HepG2 (cell line): ENCODE data around the gene VAC14. TPM values are rescaled to one million over a fixed set of nuclear protein-coding genes. Genes with fewer than 3 reads are reported as not detected.
A peak's percentile ranks its signal among the peaks of the same experiment; 100 is the strongest.

Experiments used
- BRF2 ChIP-seq: sonication (generic); formaldehyde crosslinking; IDR thresholded peaks from 2 replicates; pipeline ENCODE4 v1.8.1; 2022; ENCODE audit warnings: mild to moderate bottlenecking, missing genetic modification reagents
- CENPT ChIP-seq: sonication (generic); formaldehyde crosslinking; IDR thresholded peaks from 2 replicates; pipeline ENCODE4 v1.8.0; 2022; ENCODE audit warnings: low read depth, mild to moderate bottlenecking, moderate library complexity, missing genetic modification reagents
- CSRNP2 ChIP-seq: sonication (generic); formaldehyde crosslinking; conservative IDR thresholded peaks from 2 replicates; pipeline ENCODE4 v1.8.0; 2022; ENCODE audit warnings: low read depth, missing genetic modification reagents
- DMAP1 ChIP-seq: IDR thresholded peaks from 2 replicates; pipeline ENCODE4 v1.6.1; 2016
- EP300 ChIP-seq, 3 experiments: sonication (generic) in 1 of 3; formaldehyde crosslinking in 1 of 3; IDR thresholded peaks; 2 replicates each; pipeline versions ENCODE4 v1.5.1 to v1.6.1; 2011 to 2020; ENCODE audit warnings: low read depth in 2 of 3, low read length in 2 of 3, borderline replicate concordance in 1 of 3, improper control_type of control experiment in 1 of 3, mild to moderate bottlenecking in 1 of 3, missing genetic modification reagents in 1 of 3, moderate library complexity in 1 of 3
- MBNL3 ChIP-seq: fragments of 250-450 bp; sonication (Bioruptor Pico); conservative IDR thresholded peaks from 2 replicates; pipeline ENCODE4 v1.8.0; 2022; ENCODE audit warnings: mild to moderate bottlenecking, inconsistent platforms
- MTA3 ChIP-seq: sonication (generic); formaldehyde crosslinking; IDR thresholded peaks from 2 replicates; pipeline ENCODE4 v1.4.0; 2020; ENCODE audit warnings: missing genetic modification reagents
- MYPOP ChIP-seq: sonication (generic); formaldehyde crosslinking; IDR thresholded peaks from 2 replicates; pipeline ENCODE4 v1.8.1; 2023; ENCODE audit warnings: mild to moderate bottlenecking, moderate library complexity, missing genetic modification reagents
- PRDM10 ChIP-seq: sonication (generic); formaldehyde crosslinking; IDR thresholded peaks from 2 replicates; pipeline ENCODE4 v1.4.0; 2020; ENCODE audit warnings: low read depth, missing genetic modification reagents
- RFXAP ChIP-seq: sonication (generic); formaldehyde crosslinking; IDR thresholded peaks from 2 replicates; pipeline ENCODE4 v1.4.0; 2020; ENCODE audit warnings: missing genetic modification reagents, borderline replicate concordance
- STAG1 ChIP-seq: sonication (generic); formaldehyde crosslinking; IDR thresholded peaks from 2 replicates; pipeline ENCODE4 v1.4.0; 2020; ENCODE audit warnings: missing genetic modification reagents
- ZBTB1 ChIP-seq: sonication (generic); formaldehyde crosslinking; IDR thresholded peaks from 2 replicates; pipeline ENCODE4 v1.4.0; 2020; ENCODE audit warnings: missing genetic modification reagents, borderline replicate concordance
- ZNF143 ChIP-seq: sonication (generic); formaldehyde crosslinking; IDR thresholded peaks from 2 replicates; pipeline ENCODE4 v1.4.0; 2020; ENCODE audit warnings: missing genetic modification reagents
- ZNF280B ChIP-seq: sonication (generic); formaldehyde crosslinking; IDR thresholded peaks from 2 replicates; pipeline ENCODE4 v1.5.0; 2020; ENCODE audit warnings: missing genetic modification reagents, mild to moderate bottlenecking, borderline replicate concordance
- ZNF354B ChIP-seq: sonication (generic); formaldehyde crosslinking; IDR thresholded peaks from 2 replicates; pipeline ENCODE4 v1.8.0; 2022; ENCODE audit warnings: mild to moderate bottlenecking, missing genetic modification reagents
- ZNF577 ChIP-seq: sonication (generic); formaldehyde crosslinking; IDR thresholded peaks from 2 replicates; pipeline ENCODE4 v1.4.0; 2020; ENCODE audit warnings: mild to moderate bottlenecking, low read depth, missing genetic modification reagents, borderline replicate concordance
- ZNF776 ChIP-seq: sonication (generic); formaldehyde crosslinking; IDR thresholded peaks from 2 replicates; pipeline ENCODE4 v1.4.0; 2020; ENCODE audit warnings: mild to moderate bottlenecking, missing genetic modification reagents
- ZNF816 ChIP-seq: sonication (generic); formaldehyde crosslinking; IDR thresholded peaks from 2 replicates; pipeline ENCODE4 v1.8.0; 2022; ENCODE audit warnings: missing genetic modification reagents, mild to moderate bottlenecking, borderline replicate concordance
- ZNF841 ChIP-seq: sonication (generic); formaldehyde crosslinking; IDR thresholded peaks from 2 replicates; pipeline ENCODE4 v1.8.1; 2023; ENCODE audit warnings: missing genetic modification reagents, borderline replicate concordance
- polyA plus RNA-seq, 8 experiments: library from polyadenylated mRNA; depleted of rRNA in 3 of 8; stranded (reverse) in 7 of 8; unstranded in 1 of 8; fragments of >200 nt; fragmentation: Illumina TruSeq in 4 of 8; extraction: Trizol in 4 of 8; gene quantifications; 2 replicates each; pipeline versions ENCODE4 v1.2.1 to v1.2.3, GENCODE V29; 2011 to 2016; ENCODE audit warnings: low read depth in 4 of 8, missing spikeins in 1 of 8, mixed read lengths in 1 of 8; ENCODE audit not compliant: insufficient read depth in 1 of 8
- total RNA-seq, 5 experiments: library from RNA; depleted of rRNA; stranded (reverse); fragments of >200 nt; fragmentation: Illumina TruSeq; extraction: Trizol; gene quantifications; 2 replicates each; pipeline ENCODE4 v1.2.3, GENCODE V29; 2016; ENCODE audit warnings: low read depth in 1 of 5

Gene VAC14
- total and polyA plus RNA-seq, 2 of the 13 experiments (the other 11 are each of a cell fraction or from before 2014, with no cell fraction given) = 23.5 to 24.6 TPM

GRCh38 chr16:70738083-70738977 is 62.6 kb downstream of the VAC14 start (continued):
- no peak for TF ChIP-seq CSRNP2 (CRISPR knock-in tag)
- peak; percentile 47; the same call in 1 of the 2 replicates for TF ChIP-seq ZNF280B
- TF ChIP-seq ZNF841 (CRISPR knock-in tag) = no peak
- TF ChIP-seq STAG1 (CRISPR knock-in tag) = peak; percentile 97
- no peak for TF ChIP-seq CENPT (CRISPR knock-in tag)
- 0 out of 2 replicates have a peak, but pooled peaks have one; percentile 46 for TF ChIP-seq ZNF143 (CRISPR knock-in tag)
- 0 out of 4 replicates have a peak, but pooled peaks of 1 of the 2 experiments have one; percentile 18 for TF ChIP-seq EP300 (IDR thresholded peaks at IDR 0.05; ENCODE audit: low read depth in 2 of 2, low read length in 2 of 2)
- no peak for TF ChIP-seq EP300 (CRISPR knock-in tag; IDR thresholded peaks at IDR 0.05; ENCODE audit: borderline replicate concordance)
- TF ChIP-seq ZNF776 (CRISPR knock-in tag) = no peak; the same call in 1 of the 2 replicates
- no peak for TF ChIP-seq DMAP1 (CRISPR knock-in tag)
- no peak for TF ChIP-seq ZBTB1 (CRISPR knock-in tag)
- no peak for TF ChIP-seq BRF2
- no peak for TF ChIP-seq ZNF577 (CRISPR knock-in tag)
- no peak for TF ChIP-seq PRDM10 (CRISPR knock-in tag)
- no peak for TF ChIP-seq ZNF816
- TF ChIP-seq MYPOP (CRISPR knock-in tag) = no peak
- no peak for TF ChIP-seq MBNL3 (CRISPR knock-in tag)
- peak; percentile 54; the same call in 1 of the 2 replicates for TF ChIP-seq RFXAP (CRISPR knock-in tag)
- TF ChIP-seq ZNF354B (CRISPR knock-in tag) = no peak
- TF ChIP-seq MTA3 (CRISPR knock-in tag) = no peak
